DND-41 (cell line): ENCODE measurements around the gene RNGTT.

Source experiments
- EZH2 ChIP-seq: IDR thresholded peaks from 3 replicates; pipeline ENCODE4 v1.6.1; 2012; ENCODE audit warnings: borderline replicate concordance, low read depth, mild to moderate bottlenecking, moderate library complexity, low read length, inconsistent platforms; ENCODE audit not compliant: severe bottlenecking
- TF ChIP-seq, protein P1 (sequence below): IDR thresholded peaks from 2 replicates; pipeline ENCODE4 v1.5.1; 2012; ENCODE audit warnings: borderline replicate concordance, low read length, moderate library complexity, mild to moderate bottlenecking; ENCODE audit not compliant: poor library complexity, severe bottlenecking; ENCODE audit errors: extremely low read depth

DNA sequence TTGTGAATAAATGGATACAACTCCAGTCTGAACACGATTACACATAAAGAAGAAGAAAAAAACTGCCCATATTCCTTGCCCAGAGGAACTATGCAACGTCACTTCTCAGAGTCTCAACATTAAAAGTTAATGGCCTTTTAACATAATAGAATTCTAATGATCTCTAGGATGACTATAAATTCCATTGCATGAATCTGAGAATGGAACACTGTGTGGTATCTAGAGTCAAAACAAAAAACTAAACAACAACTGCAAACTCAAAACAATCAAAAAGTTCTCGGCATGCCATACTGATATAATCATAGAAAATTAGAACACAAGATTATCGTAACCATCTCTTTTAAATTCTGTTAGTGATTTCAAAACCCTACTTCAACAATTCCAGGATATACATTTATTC, 283.6 kb downstream of the RNGTT start:
- TF ChIP-seq, protein P1, sequence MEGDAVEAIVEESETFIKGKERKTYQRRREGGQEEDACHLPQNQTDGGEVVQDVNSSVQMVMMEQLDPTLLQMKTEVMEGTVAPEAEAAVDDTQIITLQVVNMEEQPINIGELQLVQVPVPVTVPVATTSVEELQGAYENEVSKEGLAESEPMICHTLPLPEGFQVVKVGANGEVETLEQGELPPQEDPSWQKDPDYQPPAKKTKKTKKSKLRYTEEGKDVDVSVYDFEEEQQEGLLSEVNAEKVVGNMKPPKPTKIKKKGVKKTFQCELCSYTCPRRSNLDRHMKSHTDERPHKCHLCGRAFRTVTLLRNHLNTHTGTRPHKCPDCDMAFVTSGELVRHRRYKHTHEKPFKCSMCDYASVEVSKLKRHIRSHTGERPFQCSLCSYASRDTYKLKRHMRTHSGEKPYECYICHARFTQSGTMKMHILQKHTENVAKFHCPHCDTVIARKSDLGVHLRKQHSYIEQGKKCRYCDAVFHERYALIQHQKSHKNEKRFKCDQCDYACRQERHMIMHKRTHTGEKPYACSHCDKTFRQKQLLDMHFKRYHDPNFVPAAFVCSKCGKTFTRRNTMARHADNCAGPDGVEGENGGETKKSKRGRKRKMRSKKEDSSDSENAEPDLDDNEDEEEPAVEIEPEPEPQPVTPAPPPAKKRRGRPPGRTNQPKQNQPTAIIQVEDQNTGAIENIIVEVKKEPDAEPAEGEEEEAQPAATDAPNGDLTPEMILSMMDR = no peak
- no peak for TF ChIP-seq EZH2
